Epidermal melanocyte (primary cell): ENCODE measurements around the gene NLE1.
"Not testable (repeated sequence)": the region's sequence is repeated elsewhere in the genome, so short reads cannot be mapped to it uniquely, and the experiment has no call there.

ENCODE experiments used
- DNase-seq: peaks from one replicate; pipeline ENCODE4 v3.0.0; 2011; ENCODE audit warnings: low spot score; ENCODE audit not compliant: insufficient read length

Gene NLE1

GRCh38 chr17:35141681-35142466, at the start of gene NLE1:
NLE1 (minus strand) TSS chr17:35142303; CDS start chr17:35142275, 28 bp downstream.
- peak; percentile 82 for DNase-seq

GRCh38 chr17:35191001-35191695, 49.0 kb upstream of the NLE1 start:
- no peak for DNase-seq

- no peak for DNase-seq
Measured at GRCh38 chr17:35189291-35189690, 47.2 kb upstream of the NLE1 start.

- no peak for DNase-seq
Measured at GRCh38 chr17:35188111-35188510, 46.0 kb upstream of the NLE1 start.

GRCh38 chr17:35187481-35187880, 45.4 kb upstream of the NLE1 start:
- no peak for DNase-seq

GRCh38 chr17:35185849-35186248, 43.7 kb upstream of the NLE1 start:
- DNase-seq = no peak

GRCh38 chr17:35184274-35184673, 42.2 kb upstream of the NLE1 start:
- DNase-seq = no peak

- DNase-seq = no peak
Measured at GRCh38 chr17:35183332-35183731, 41.2 kb upstream of the NLE1 start.

GRCh38 chr17:35179379-35179778, 37.3 kb upstream of the NLE1 start:
- DNase-seq = not testable (repeated sequence)

- DNase-seq = no peak
Measured at GRCh38 chr17:35176897-35177296, 34.8 kb upstream of the NLE1 start.

GRCh38 chr17:35175638-35176415, 33.7 kb upstream of the NLE1 start:
- no peak for DNase-seq

GRCh38 chr17:35174835-35175334, 32.8 kb upstream of the NLE1 start:
- DNase-seq = no peak

- DNase-seq = not testable (repeated sequence)
Measured at GRCh38 chr17:35172321-35172720, 30.2 kb upstream of the NLE1 start.

GRCh38 chr17:35171834-35172233, 29.7 kb upstream of the NLE1 start:
- no peak for DNase-seq

GRCh38 chr17:35170968-35171771, 29.1 kb upstream of the NLE1 start:
- DNase-seq = no peak

- DNase-seq = no peak
Measured at GRCh38 chr17:35169835-35170363, 27.8 kb upstream of the NLE1 start.

- no peak for DNase-seq
Measured at GRCh38 chr17:35167666-35168065, 25.6 kb upstream of the NLE1 start.

- no peak for DNase-seq
Measured at GRCh38 chr17:35167046-35167445, 24.9 kb upstream of the NLE1 start.

GRCh38 chr17:35166526-35166925, 24.4 kb upstream of the NLE1 start:
- DNase-seq = no peak

GRCh38 chr17:35164716-35165115, 22.6 kb upstream of the NLE1 start:
- DNase-seq = no peak

GRCh38 chr17:35163886-35164285, 21.8 kb upstream of the NLE1 start:
- DNase-seq = no peak
